GM23338 (cell line): ENCODE measurements around the gene FPR1. TPM values are rescaled to one million over a fixed set of nuclear protein-coding genes. Genes with fewer than 3 reads are reported as not detected.

Experiments used
- ATAC-seq: fragments of 200-7000 bp; cut with Tn5 transposase; 3 replicates; pipeline ENCODE4 v1.9.1; 2020
- DNase-seq: peaks from one replicate; pipeline ENCODE4 v3.0.0-alpha.2; 2015; ENCODE audit warnings: low spot score
- H2AFZ ChIP-seq: fragments of 200-600 bp; sonication (generic); 2 replicates; pipeline ENCODE4 v1.8.0; 2016; ENCODE audit warnings: antibody characterized with exemption, mild to moderate bottlenecking, moderate library complexity
- H3F3A ChIP-seq: fragments of 200-600 bp; sonication (generic); replicated peaks from 2 replicates; pipeline ENCODE4 v1.8.0; 2017; ENCODE audit warnings: antibody characterized with exemption, mixed run types, low read depth
- H3K27ac ChIP-seq: fragments of 200-600 bp; sonication (generic); 2 replicates; pipeline ENCODE4 v1.6.1; 2016; ENCODE audit warnings: low read depth
- H3K27me3 ChIP-seq: fragments of 200-600 bp; sonication (generic); 2 replicates; pipeline ENCODE4 v1.8.0; 2016; ENCODE audit warnings: mild to moderate bottlenecking, mixed run types, moderate library complexity; ENCODE audit not compliant: insufficient read depth
- H3K36me3 ChIP-seq: fragments of 200-600 bp; sonication (generic); 2 replicates; pipeline ENCODE4 v1.8.0; 2016; ENCODE audit warnings: mild to moderate bottlenecking; ENCODE audit not compliant: insufficient read depth
- H3K4me1 ChIP-seq: fragments of 200-600 bp; sonication (generic); 2 replicates; pipeline ENCODE4 v1.8.0; 2016; ENCODE audit warnings: mild to moderate bottlenecking, moderate library complexity; ENCODE audit not compliant: insufficient read depth
- H3K4me2 ChIP-seq: fragments of 200-600 bp; sonication (generic); 2 replicates; pipeline ENCODE4 v1.7.1; 2017; ENCODE audit warnings: mixed run types
- H3K4me3 ChIP-seq: fragments of 200-600 bp; sonication (generic); 2 replicates; pipeline ENCODE4 v1.6.1; 2016; ENCODE audit warnings: mixed run types
- H3K79me2 ChIP-seq: fragments of 200-600 bp; sonication (generic); replicated peaks from 2 replicates; pipeline ENCODE4 v1.8.0; 2017; ENCODE audit warnings: mild to moderate bottlenecking; ENCODE audit not compliant: insufficient read depth
- H3K9me2 ChIP-seq: fragments of 200-600 bp; sonication (generic); 2 replicates; pipeline ENCODE4 v1.8.0; 2017; ENCODE audit not compliant: insufficient read depth
- H4K20me1 ChIP-seq: fragments of 200-600 bp; sonication (generic); replicated peaks from 2 replicates; pipeline ENCODE4 v1.8.0; 2017; ENCODE audit warnings: mild to moderate bottlenecking; ENCODE audit not compliant: insufficient read depth
- H3K27ac Mint-ChIP-seq: 2 replicates; pipeline ENCODE4 v1.8.0; 2020; ENCODE audit warnings: inconsistent platforms, mild to moderate bottlenecking, moderate library complexity, mixed read lengths
- H3K27me3 Mint-ChIP-seq: 3 replicates; pipeline ENCODE4 v1.8.0; 2022; ENCODE audit warnings: low read depth, mild to moderate bottlenecking, moderate library complexity, mixed read lengths, inconsistent platforms; ENCODE audit not compliant: insufficient read depth, poor library complexity
- H3K36me3 Mint-ChIP-seq: 3 replicates; pipeline ENCODE4 v1.8.0; 2021; ENCODE audit warnings: low read depth, mild to moderate bottlenecking, inconsistent platforms, moderate library complexity, mixed read lengths
- H3K4me1 Mint-ChIP-seq: 3 replicates; pipeline ENCODE4 v1.8.0; 2020; ENCODE audit warnings: mild to moderate bottlenecking, inconsistent platforms, mixed read lengths
- H3K4me3 Mint-ChIP-seq: 3 replicates; pipeline ENCODE4 v1.8.0; 2021; ENCODE audit warnings: moderate library complexity, mild to moderate bottlenecking, inconsistent platforms, mixed read lengths
- H3K9me3 Mint-ChIP-seq: 3 replicates; pipeline ENCODE4 v1.8.0; 2020; ENCODE audit warnings: moderate library complexity, mild to moderate bottlenecking, inconsistent platforms, mixed read lengths
- CREB1 ChIP-seq: fragments of 250-450 bp; sonication (Bioruptor Pico); IDR thresholded peaks from 2 replicates; pipeline ENCODE4 v1.5.0; 2020; ENCODE audit warnings: low read depth, mild to moderate bottlenecking, moderate library complexity
- EZH2 ChIP-seq: fragments of 200-600 bp; sonication (generic); IDR thresholded peaks from one replicate; pipeline ENCODE4 v1.8.0; 2017; ENCODE audit warnings: antibody characterized with exemption, mild to moderate bottlenecking, low read depth; ENCODE audit not compliant: unreplicated experiment
- EZH2phosphoT487 ChIP-seq: fragments of 200-600 bp; sonication (generic); IDR thresholded peaks from one replicate; pipeline ENCODE4 v1.8.1; 2018; ENCODE audit warnings: antibody characterized with exemption; ENCODE audit not compliant: unreplicated experiment
- JUNB ChIP-seq: IDR thresholded peaks from one replicate; pipeline ENCODE4 v1.6.1; 2016; ENCODE audit warnings: antibody characterized with exemption; ENCODE audit not compliant: unreplicated experiment
- NANOG ChIP-seq: IDR thresholded peaks from 2 replicates; pipeline ENCODE4 v1.6.1; 2016; ENCODE audit warnings: antibody characterized with exemption, borderline replicate concordance
- POLR2AphosphoS5 ChIP-seq: IDR thresholded peaks from 2 replicates; pipeline ENCODE4 v1.6.1; 2016; ENCODE audit warnings: antibody characterized with exemption, low read depth
- REST ChIP-seq: IDR thresholded peaks from one replicate; pipeline ENCODE4 v1.6.1; 2018; ENCODE audit warnings: antibody characterized with exemption; ENCODE audit not compliant: unreplicated experiment
- STAT1 ChIP-seq: IDR thresholded peaks from one replicate; pipeline ENCODE4 v1.6.1; 2016; ENCODE audit warnings: antibody characterized with exemption; ENCODE audit not compliant: unreplicated experiment
- ZNF114 ChIP-seq: fragments of 250-450 bp; sonication (Bioruptor Pico); IDR thresholded peaks from 2 replicates; pipeline ENCODE4 v1.5.0; 2020; ENCODE audit warnings: mild to moderate bottlenecking, moderate library complexity
- ZNF331 ChIP-seq: fragments of 250-450 bp; sonication (Bioruptor Pico); IDR thresholded peaks from 2 replicates; pipeline ENCODE4 v1.5.0; 2020; ENCODE audit warnings: low read depth, mild to moderate bottlenecking, moderate library complexity
- polyA plus RNA-seq: library from polyadenylated mRNA; unstranded; fragments of >200 nt; fragmentation: Nextera tagmentation; extraction: Ambion mirVana; gene quantifications from 2 replicates; pipeline ENCODE4 v1.2.1, GENCODE V29; 2016
- total RNA-seq: library from RNA; depleted of rRNA; stranded (reverse); fragments of >200 nt; shearing (Covaris generic); gene quantifications from 2 replicates; pipeline ENCODE4 v1.2.3, GENCODE V29; 2014
- TF ChIP-seq, protein P1 (sequence below), 2 experiments: fragments of 200-600 bp in 1 of 2; sonication (generic) in 1 of 2; conservative IDR thresholded peaks; 2 replicates each; pipeline versions ENCODE4 v1.5.1 to v1.6.1; 2016 to 2017; ENCODE audit warnings: antibody characterized with exemption in 2 of 2, low read depth in 2 of 2, mild to moderate bottlenecking in 2 of 2, moderate library complexity in 1 of 2
- TF ChIP-seq, protein P2 (sequence below): IDR thresholded peaks from 2 replicates; pipeline ENCODE4 v1.6.1; 2016; ENCODE audit warnings: antibody characterized with exemption

Gene FPR1
- total and polyA plus RNA-seq, 2 experiments from 2014 or later = not detected

GRCh38 chr19:51737389-51737788 is 14.3 kb downstream of the FPR1 start (continued):
- TF ChIP-seq, protein P1, sequence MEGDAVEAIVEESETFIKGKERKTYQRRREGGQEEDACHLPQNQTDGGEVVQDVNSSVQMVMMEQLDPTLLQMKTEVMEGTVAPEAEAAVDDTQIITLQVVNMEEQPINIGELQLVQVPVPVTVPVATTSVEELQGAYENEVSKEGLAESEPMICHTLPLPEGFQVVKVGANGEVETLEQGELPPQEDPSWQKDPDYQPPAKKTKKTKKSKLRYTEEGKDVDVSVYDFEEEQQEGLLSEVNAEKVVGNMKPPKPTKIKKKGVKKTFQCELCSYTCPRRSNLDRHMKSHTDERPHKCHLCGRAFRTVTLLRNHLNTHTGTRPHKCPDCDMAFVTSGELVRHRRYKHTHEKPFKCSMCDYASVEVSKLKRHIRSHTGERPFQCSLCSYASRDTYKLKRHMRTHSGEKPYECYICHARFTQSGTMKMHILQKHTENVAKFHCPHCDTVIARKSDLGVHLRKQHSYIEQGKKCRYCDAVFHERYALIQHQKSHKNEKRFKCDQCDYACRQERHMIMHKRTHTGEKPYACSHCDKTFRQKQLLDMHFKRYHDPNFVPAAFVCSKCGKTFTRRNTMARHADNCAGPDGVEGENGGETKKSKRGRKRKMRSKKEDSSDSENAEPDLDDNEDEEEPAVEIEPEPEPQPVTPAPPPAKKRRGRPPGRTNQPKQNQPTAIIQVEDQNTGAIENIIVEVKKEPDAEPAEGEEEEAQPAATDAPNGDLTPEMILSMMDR (conservative IDR thresholded peaks at IDR 0.05; ENCODE audit: low read depth in 2 of 2) = no peak
- TF ChIP-seq ZNF114 (CRISPR knock-in tag) = no peak
- no peak for TF ChIP-seq NANOG
- TF ChIP-seq REST = no peak
- no peak for TF ChIP-seq CREB1 (CRISPR knock-in tag)
- no peak for TF ChIP-seq STAT1
- no peak for TF ChIP-seq EZH2phosphoT487
- TF ChIP-seq JUNB = no peak
- no peak for TF ChIP-seq EZH2
- no peak for TF ChIP-seq POLR2AphosphoS5

DNA sequence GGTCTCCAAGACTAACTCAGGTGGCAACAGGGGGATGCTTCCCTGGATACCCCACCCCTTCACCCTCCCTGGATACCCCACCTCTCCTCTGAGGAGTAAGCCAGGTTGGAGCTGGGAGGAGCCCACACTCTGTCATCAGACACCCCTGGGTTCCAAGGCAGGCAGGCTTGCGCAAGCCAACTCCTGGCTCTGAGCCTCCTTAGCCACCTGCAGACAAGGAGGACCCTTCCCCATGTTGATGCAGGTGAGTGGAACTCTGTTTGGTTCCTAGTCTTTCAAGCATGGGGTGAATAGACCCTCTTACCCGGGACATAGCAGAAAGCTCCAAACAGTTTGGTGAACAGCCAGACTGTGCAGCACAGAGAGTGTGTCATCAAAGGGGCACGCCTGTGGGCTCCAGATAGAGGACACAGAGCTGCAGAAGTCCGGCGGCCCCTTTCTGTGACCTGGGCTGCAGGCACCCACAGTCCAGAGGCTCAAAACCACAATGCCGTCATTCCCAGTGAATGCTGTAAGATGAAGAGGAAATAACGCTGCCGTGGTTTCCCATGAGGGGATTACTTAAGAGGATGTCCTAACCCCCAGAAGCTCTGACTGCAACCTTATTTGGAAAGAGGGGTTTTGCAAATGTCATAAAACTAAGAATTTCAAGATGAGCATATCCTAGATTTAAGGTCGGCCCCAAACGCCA is 15.8 kb downstream of the FPR1 start:
- no peak overlapping the region for H3K4me3 ChIP-seq
- H3K4me1 Mint-ChIP-seq = peaks cover 13% of the 10 kb centered on the region; the same call in 2 of the 3 replicates
- no peak for ATAC-seq

More for the DNA sequence above, 15.8 kb downstream of the FPR1 start:
- peaks cover 9% of the 10 kb centered on the region; the same call in 1 of the 2 replicates for H3K4me1 ChIP-seq
- no peaks in the 10 kb centered on the region for H3K79me2 ChIP-seq
- H3K36me3 Mint-ChIP-seq = peaks cover 11% of the 10 kb centered on the region
- H3K4me3 Mint-ChIP-seq = no peak overlapping the region
- H3K9me3 Mint-ChIP-seq = peaks cover 37% of the 10 kb centered on the region
- H3K36me3 ChIP-seq = no peaks in the 10 kb centered on the region; the same call in 1 of the 2 replicates
- TF ChIP-seq POLR2AphosphoS5 (no peak), EZH2 (no peak), EZH2phosphoT487 (no peak), ZNF331 (CRISPR knock-in tag) (no peak), JUNB (no peak), ZNF114 (CRISPR knock-in tag) (no peak), REST (no peak), CREB1 (CRISPR knock-in tag) (no peak)
- TF ChIP-seq, protein P2, sequence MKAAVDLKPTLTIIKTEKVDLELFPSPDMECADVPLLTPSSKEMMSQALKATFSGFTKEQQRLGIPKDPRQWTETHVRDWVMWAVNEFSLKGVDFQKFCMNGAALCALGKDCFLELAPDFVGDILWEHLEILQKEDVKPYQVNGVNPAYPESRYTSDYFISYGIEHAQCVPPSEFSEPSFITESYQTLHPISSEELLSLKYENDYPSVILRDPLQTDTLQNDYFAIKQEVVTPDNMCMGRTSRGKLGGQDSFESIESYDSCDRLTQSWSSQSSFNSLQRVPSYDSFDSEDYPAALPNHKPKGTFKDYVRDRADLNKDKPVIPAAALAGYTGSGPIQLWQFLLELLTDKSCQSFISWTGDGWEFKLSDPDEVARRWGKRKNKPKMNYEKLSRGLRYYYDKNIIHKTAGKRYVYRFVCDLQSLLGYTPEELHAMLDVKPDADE = no peak
- TF ChIP-seq, protein P1 (conservative IDR thresholded peaks at IDR 0.05; ENCODE audit: low read depth in 2 of 2) = no peak
- no peak overlapping the region for H2AFZ ChIP-seq
- no peak for DNase-seq
- H3K27me3 ChIP-seq = no peaks in the 10 kb centered on the region
- no peaks in the 10 kb centered on the region for H3F3A ChIP-seq
- H3K27ac Mint-ChIP-seq = no peak overlapping the region
- no peaks in the 10 kb centered on the region for H3K9me2 ChIP-seq
- H4K20me1 ChIP-seq = no peaks in the 10 kb centered on the region
- no peak overlapping the region for H3K4me2 ChIP-seq
- peaks cover under 1% of the 10 kb centered on the region for H3K27me3 Mint-ChIP-seq
- H3K27ac ChIP-seq = no peak overlapping the region
